ENCODE data around the gene MSRB3.

DNA sequence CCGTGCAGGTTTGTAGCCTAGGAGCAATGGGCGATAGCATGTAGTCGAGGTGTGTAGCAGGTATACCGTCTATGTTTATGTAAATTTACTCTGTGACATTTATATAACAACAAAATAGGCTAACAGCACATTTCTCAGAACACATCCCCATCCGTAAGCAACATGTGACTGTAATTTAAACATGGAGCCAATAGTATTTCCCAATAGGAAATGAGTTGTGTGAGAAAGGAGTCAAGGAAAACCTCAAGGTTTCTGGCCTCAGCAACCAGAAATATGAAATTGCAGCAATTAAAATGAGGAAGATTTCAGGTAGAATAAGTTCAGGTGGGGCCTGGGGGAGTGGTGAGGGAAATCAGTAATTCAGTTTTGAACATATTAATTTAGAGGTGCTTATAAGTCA lies 136.0 kb downstream of the MSRB3 start:
- TF ChIP-seq CTCF (IDR thresholded peaks at IDR 0.05) (no peak), POLR2A (IDR thresholded peaks at IDR 0.05) (no peak)
